Measurements from ENCODE around the gene AKT1. TPM values are rescaled to one million over a fixed set of nuclear protein-coding genes. Genes with fewer than 3 reads are reported as not detected.

AKT1 gene
- total RNA-seq, 1 donor, result 188 TPM

DNA sequence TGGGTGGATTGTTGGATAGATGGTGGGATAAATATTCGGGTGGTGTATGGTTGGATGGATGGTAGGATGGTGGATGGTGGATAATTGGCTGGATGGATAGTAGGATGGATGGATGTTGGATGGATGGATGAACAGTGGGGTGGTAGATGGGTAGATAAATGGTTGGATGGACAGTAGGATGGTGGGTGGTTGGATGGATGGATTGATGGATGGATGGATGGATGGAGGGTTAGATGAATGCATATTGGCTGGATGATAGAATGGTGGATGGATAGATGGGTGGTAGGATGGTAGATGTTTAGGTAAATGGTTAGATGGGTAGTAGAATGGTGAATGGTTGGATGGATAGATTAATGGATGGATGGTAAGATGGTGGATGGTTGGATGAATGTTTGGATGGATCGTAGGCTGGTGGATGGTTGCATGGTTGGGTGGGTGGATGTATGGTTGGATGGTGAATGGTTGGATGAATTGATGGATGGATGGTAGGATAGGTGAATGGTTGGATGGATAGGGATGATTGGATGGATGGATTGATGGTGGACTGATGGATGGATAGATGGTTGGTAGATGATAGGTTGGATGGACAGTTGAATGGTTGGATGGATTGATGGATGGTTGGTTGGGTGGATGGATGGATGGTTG is 28.9 kb upstream of the AKT1 start:
- H4K20me1 ChIP-seq (ENCODE audit: insufficient read depth, low read length), result no peaks in the 10 kb centered on the region
- H3K79me2 ChIP-seq (ENCODE audit: insufficient read depth, low read length), result no peaks in the 10 kb centered on the region
- no peaks in the 10 kb centered on the region for H3K27me3 ChIP-seq (ENCODE audit: insufficient read depth, low read length)
- DNase-seq (ENCODE audit: insufficient read length, low spot score, missing footprints), result peak; percentile 34
- peaks cover 3% of the 10 kb centered on the region for H3K4me1 ChIP-seq (ENCODE audit: insufficient read depth, low read length)
- TF ChIP-seq CTCF (IDR thresholded peaks at IDR 0.05; ENCODE audit: extremely low read depth, low read depth, low read length), result no peak
- no peaks in the 10 kb centered on the region for H3K9me3 ChIP-seq (ENCODE audit: low read depth, low read length)
- no peaks in the 10 kb centered on the region for H3K36me3 ChIP-seq (ENCODE audit: insufficient read depth, low read length)
- no peak overlapping the region for H2AFZ ChIP-seq (ENCODE audit: low read length)
- H3K4me2 ChIP-seq (ENCODE audit: insufficient read depth, low read length), result no peak overlapping the region
- no peak overlapping the region for H3K4me3 ChIP-seq (ENCODE audit: insufficient read depth, low read length)
- no peak overlapping the region for H3K27ac ChIP-seq (ENCODE audit: low read depth, low read length)

GRCh38 chr14:104822821-104823615 is 27.5 kb upstream of the AKT1 start:
- Histone ChIP-seq H3K27ac (ENCODE audit: low read depth, low read length) (no peak overlapping the region), H3K36me3 (ENCODE audit: insufficient read depth, low read length) (no peaks in the 10 kb centered on the region), H4K20me1 (ENCODE audit: insufficient read depth, low read length) (no peaks in the 10 kb centered on the region), H3K9me3 (ENCODE audit: low read depth, low read length) (no peaks in the 10 kb centered on the region), H3K4me3 (ENCODE audit: insufficient read depth, low read length) (no peak overlapping the region), H3K4me2 (ENCODE audit: insufficient read depth, low read length) (no peak overlapping the region), H3K79me2 (ENCODE audit: insufficient read depth, low read length) (no peaks in the 10 kb centered on the region), H2AFZ (ENCODE audit: low read length) (no peak overlapping the region), H3K4me1 (ENCODE audit: insufficient read depth, low read length) (peaks cover 3% of the 10 kb centered on the region), H3K27me3 (ENCODE audit: insufficient read depth, low read length) (no peaks in the 10 kb centered on the region)
- TF ChIP-seq CTCF (IDR thresholded peaks at IDR 0.05; ENCODE audit: extremely low read depth, low read depth, low read length), result no peak
- peak; percentile 19 for DNase-seq (ENCODE audit: insufficient read length, low spot score, missing footprints)

GRCh38 chr14:104821971-104822608 is 26.5 kb upstream of the AKT1 start:
- Histone ChIP-seq H3K27me3 (ENCODE audit: insufficient read depth, low read length) (no peaks in the 10 kb centered on the region), H3K27ac (ENCODE audit: low read depth, low read length) (no peak overlapping the region), H3K4me1 (ENCODE audit: insufficient read depth, low read length) (peaks cover 4% of the 10 kb centered on the region), H3K79me2 (ENCODE audit: insufficient read depth, low read length) (no peaks in the 10 kb centered on the region), H3K4me3 (ENCODE audit: insufficient read depth, low read length) (no peak overlapping the region), H3K9me3 (ENCODE audit: low read depth, low read length) (no peaks in the 10 kb centered on the region), H3K36me3 (ENCODE audit: insufficient read depth, low read length) (no peaks in the 10 kb centered on the region), H4K20me1 (ENCODE audit: insufficient read depth, low read length) (no peaks in the 10 kb centered on the region), H3K4me2 (ENCODE audit: insufficient read depth, low read length) (no peak overlapping the region), H2AFZ (ENCODE audit: low read length) (no peak overlapping the region)
- DNase-seq (ENCODE audit: insufficient read length, low spot score, missing footprints), result peak; percentile 49
- no peak for TF ChIP-seq CTCF (IDR thresholded peaks at IDR 0.05; ENCODE audit: extremely low read depth, low read depth, low read length)

Data from osteoblast (primary cell).